H1 (cell line): ENCODE measurements around the gene PPP2R2C. TPM values are rescaled to one million over a fixed set of nuclear protein-coding genes. Genes with fewer than 3 reads are reported as not detected.

Experiments used
- CTCF ChIA-PET: fragments of 300-600 bp; sonication (Branson Sonifier 250); formaldehyde crosslinking; loops from one replicate; lab custom pipeline; 2021; ENCODE audit not compliant: partially characterized antibody; lab: Charles Lee
- POLR2A ChIA-PET: fragments of 300-600 bp; sonication (Branson Sonifier 250); formaldehyde crosslinking; loops from one replicate; lab custom pipeline; 2021; ENCODE audit warnings: inconsistent platforms; ENCODE audit not compliant: partially characterized antibody; lab: Charles Lee
- DNase-seq, 2 experiments: peaks; one replicate each; pipeline versions ENCODE4 v3.0.0 to v3.0.0-alpha.2; 2010 to 2022; ENCODE audit warnings: low spot score in 2 of 2, low read depth in 1 of 2, mixed read lengths in 1 of 2
- FAIRE-seq: peaks from 2 replicates; lab custom pipeline; 2011; peaks lifted over from hg19 to GRCh38; lab: Jason Lieb, UNC
- H2AFZ ChIP-seq: 2 replicates; pipeline ENCODE4 v1.8.1; 2012; ENCODE audit warnings: low read length, inconsistent platforms
- H2AK5ac ChIP-seq: 2 replicates; pipeline ENCODE4 v1.6.1; 2013; ENCODE audit warnings: low read depth, low read length
- H2BK120ac ChIP-seq: replicated peaks from 2 replicates; pipeline ENCODE3; 2013; ENCODE audit warnings: low read depth, low read length, inconsistent platforms
- H2BK12ac ChIP-seq: 2 replicates; pipeline ENCODE4 v1.6.1; 2013; ENCODE audit warnings: low read depth, low read length
- H2BK15ac ChIP-seq: 2 replicates; pipeline ENCODE4 v1.6.1; 2013; ENCODE audit warnings: low read length
- H2BK20ac ChIP-seq: 2 replicates; pipeline ENCODE4 v1.6.1; 2013; ENCODE audit warnings: low read length
- H2BK5ac ChIP-seq: 2 replicates; pipeline ENCODE4 v1.6.1; 2013; ENCODE audit warnings: low read depth, low read length
- H3K14ac ChIP-seq: 2 replicates; pipeline ENCODE4 v1.6.1; 2013; ENCODE audit warnings: inconsistent platforms; ENCODE audit not compliant: insufficient read length
- H3K18ac ChIP-seq: 2 replicates; pipeline ENCODE4 v1.6.1; 2013; ENCODE audit warnings: low read length; ENCODE audit errors: extremely low read depth
- H3K23ac ChIP-seq: 2 replicates; pipeline ENCODE4 v1.6.1; 2013; ENCODE audit warnings: inconsistent platforms; ENCODE audit not compliant: insufficient read length
- H3K23me2 ChIP-seq: 2 replicates; pipeline ENCODE4 v1.6.1; 2013; ENCODE audit warnings: low read depth, low read length
- H3K27ac ChIP-seq: 2 replicates; pipeline ENCODE4 v1.6.1; 2011; ENCODE audit warnings: low read depth, low read length, inconsistent platforms
- H3K27me3 ChIP-seq, 4 experiments: replicated peaks in 1 of 4; 1 replicate in 1 of 4; 2 replicates in 3 of 4; pipeline versions ENCODE4 v1.6.1 to v1.8.1; 2011 to 2013; ENCODE audit warnings: low read length in 3 of 4, mild to moderate bottlenecking in 3 of 4, inconsistent platforms in 2 of 4, mixed read lengths in 2 of 4, moderate library complexity in 1 of 4; ENCODE audit not compliant: control insufficient read depth in 3 of 4, insufficient read depth in 3 of 4; ENCODE audit errors: extremely low read depth in 1 of 4
- H3K36me3 ChIP-seq, 4 experiments: 2 replicates each; pipeline versions ENCODE4 v1.6.1 to v1.8.1; 2011 to 2013; ENCODE audit warnings: mild to moderate bottlenecking in 4 of 4, low read length in 3 of 4, moderate library complexity in 2 of 4, control low read depth in 1 of 4, inconsistent platforms in 1 of 4; ENCODE audit not compliant: insufficient read depth in 4 of 4, control insufficient read depth in 2 of 4
- H3K4ac ChIP-seq: replicated peaks from 2 replicates; pipeline ENCODE3; 2013; ENCODE audit warnings: low read length, low read depth, mixed read lengths, inconsistent platforms; ENCODE audit not compliant: insufficient read length
- H3K4me1 ChIP-seq, 4 experiments: replicated peaks in 1 of 4; 1 replicate in 1 of 4; 2 replicates in 3 of 4; pipeline versions ENCODE4 v1.6.1 to v1.8.1; 2011 to 2013; ENCODE audit warnings: low read length in 3 of 4, inconsistent platforms in 2 of 4, mixed read lengths in 1 of 4; ENCODE audit not compliant: insufficient read depth in 4 of 4, control insufficient read depth in 3 of 4
- H3K4me2 ChIP-seq, 2 experiments: 2 replicates each; pipeline versions ENCODE4 v1.6.1 to v1.8.1; 2011 to 2013; ENCODE audit warnings: low read depth in 2 of 2, low read length in 2 of 2, control low read depth in 1 of 2, inconsistent platforms in 1 of 2, mild to moderate bottlenecking in 1 of 2; ENCODE audit not compliant: insufficient read depth in 1 of 2
- H3K4me3 ChIP-seq, 4 experiments: fragments of 200-600, 300-600 bp in 1 of 4; sonication (generic), shearing (Covaris generic), sonication (Bioruptor Twin) in 1 of 4; 2 replicates each; pipeline versions ENCODE4 v1.5.1 to v1.8.1; 2011 to 2016; ENCODE audit warnings: low read length in 4 of 4, low read depth in 3 of 4, control low read depth in 2 of 4, inconsistent platforms in 2 of 4, mild to moderate bottlenecking in 2 of 4, mixed read lengths in 1 of 4, moderate library complexity in 1 of 4; ENCODE audit not compliant: insufficient read depth in 2 of 4; ENCODE audit errors: extremely low read depth in 1 of 4
- H3K56ac ChIP-seq: replicated peaks from 2 replicates; pipeline ENCODE3; 2013; ENCODE audit warnings: low read depth, mild to moderate bottlenecking, mixed read lengths, low read length, inconsistent platforms; ENCODE audit not compliant: insufficient read length
- H3K79me1 ChIP-seq: 2 replicates; pipeline ENCODE4 v1.6.1; 2013; ENCODE audit warnings: low read depth, low read length, control low read depth
- H3K79me2 ChIP-seq, 2 experiments: 2 replicates each; pipeline versions ENCODE4 v1.6.1 to v1.8.1; 2012 to 2013; ENCODE audit warnings: low read length in 2 of 2, mild to moderate bottlenecking in 2 of 2, inconsistent platforms in 1 of 2; ENCODE audit not compliant: insufficient read depth in 2 of 2, control insufficient read depth in 1 of 2
- H3K9ac ChIP-seq, 4 experiments: replicated peaks in 1 of 4; 1 replicate in 1 of 4; 2 replicates in 3 of 4; pipeline versions ENCODE4 v1.6.1 to v1.8.1; 2011 to 2013; ENCODE audit warnings: low read depth in 3 of 4, low read length in 3 of 4, control low read depth in 2 of 4, mild to moderate bottlenecking in 2 of 4, moderate library complexity in 2 of 4, inconsistent platforms in 1 of 4; ENCODE audit errors: extremely low read depth in 1 of 4
- H3K9me3 ChIP-seq, 2 experiments: 2 replicates each; pipeline versions ENCODE4 v1.6.1 to v1.8.1; 2012 to 2013; ENCODE audit warnings: mild to moderate bottlenecking in 2 of 2, moderate library complexity in 2 of 2, control low read depth in 1 of 2, inconsistent platforms in 1 of 2, low read depth in 1 of 2, low read length in 1 of 2, mixed read lengths in 1 of 2; ENCODE audit not compliant: insufficient read depth in 2 of 2
- H4K20me1 ChIP-seq, 2 experiments: replicated peaks in 1 of 2; 2 replicates each; pipeline versions ENCODE3 to v1.8.1; 2011 to 2013; ENCODE audit warnings: inconsistent platforms in 2 of 2, low read length in 2 of 2, mild to moderate bottlenecking in 1 of 2; ENCODE audit not compliant: insufficient read depth in 2 of 2, control insufficient read depth in 1 of 2
- H4K5ac ChIP-seq: 2 replicates; pipeline ENCODE4 v1.6.1; 2013; ENCODE audit warnings: low read length, low read depth, mixed read lengths, inconsistent platforms; ENCODE audit not compliant: insufficient read length
- H4K8ac ChIP-seq: 2 replicates; pipeline ENCODE4 v1.8.0; 2013; ENCODE audit warnings: mild to moderate bottlenecking, moderate library complexity, low read length, inconsistent platforms; ENCODE audit not compliant: insufficient read depth; ENCODE audit errors: extremely low read depth
- H4K91ac ChIP-seq: replicated peaks from 2 replicates; pipeline ENCODE3; 2013; ENCODE audit warnings: low read length, mixed read lengths, inconsistent platforms; ENCODE audit not compliant: insufficient read length
- ASH2L ChIP-seq: fragments of 200-600, 300-600 bp; sonication (generic); IDR thresholded peaks from one replicate; pipeline ENCODE4 v1.7.1; 2017; ENCODE audit warnings: low read length
- ATF3 ChIP-seq: IDR thresholded peaks from 2 replicates; pipeline ENCODE4 v1.6.1; 2011; ENCODE audit warnings: low read depth, mild to moderate bottlenecking, low read length; ENCODE audit not compliant: insufficient read depth
- BCL11A ChIP-seq, 2 experiments: IDR thresholded peaks; one replicate each; pipeline ENCODE4 v1.6.1; 2011; ENCODE audit warnings: low read depth in 2 of 2, low read length in 2 of 2, mild to moderate bottlenecking in 2 of 2
- JUN ChIP-seq: IDR thresholded peaks from 2 replicates; pipeline ENCODE4 v1.6.1; 2011; ENCODE audit warnings: low read depth, mild to moderate bottlenecking, improper control_type of control experiment, low read length
- KDM5A ChIP-seq: fragments of 200-600 bp; IDR thresholded peaks from 2 replicates; pipeline ENCODE4 v1.7.1; 2012; ENCODE audit warnings: mild to moderate bottlenecking, low read length, inconsistent platforms, mixed read lengths
- NRF1 ChIP-seq: IDR thresholded peaks from 2 replicates; pipeline ENCODE4 v1.6.1; 2011; ENCODE audit warnings: mild to moderate bottlenecking, low read depth, low read length, improper control_type of control experiment
- POLR2A ChIP-seq, 2 experiments: IDR thresholded peaks; 1 replicate in 1 of 2; 2 replicates in 1 of 2; pipeline ENCODE4 v1.6.1; 2011; ENCODE audit warnings: low read depth in 2 of 2, low read length in 2 of 2, mild to moderate bottlenecking in 2 of 2; ENCODE audit errors: control extremely low read depth in 1 of 2
- POLR2AphosphoS5 ChIP-seq: IDR thresholded peaks from 2 replicates; pipeline ENCODE4 v1.6.1; 2011; ENCODE audit warnings: low read depth, low read length
- SAP30 ChIP-seq: fragments of 300-600 bp; sonication (generic); IDR thresholded peaks from 2 replicates; pipeline ENCODE4 v1.7.1; 2012; ENCODE audit warnings: low read length, moderate library complexity, mild to moderate bottlenecking, inconsistent platforms; ENCODE audit not compliant: insufficient read depth, insufficient replicate concordance
- SIRT6 ChIP-seq: IDR thresholded peaks from one replicate; pipeline ENCODE4 v1.7.1; 2012; ENCODE audit warnings: low read length, inconsistent platforms
- SP1 ChIP-seq: IDR thresholded peaks from 2 replicates; pipeline ENCODE4 v1.6.1; 2011; ENCODE audit warnings: low read depth, low read length
- USF2 ChIP-seq: IDR thresholded peaks from 2 replicates; pipeline ENCODE4 v1.6.1; 2011; ENCODE audit warnings: low read length, improper control_type of control experiment
- YY1 ChIP-seq: IDR thresholded peaks from 2 replicates; pipeline ENCODE4 v1.6.1; 2011; ENCODE audit warnings: low read depth, mild to moderate bottlenecking, low read length
- WGBS, 2 experiments: shearing (Covaris generic) in 1 of 2; methylation state at CpG; one replicate each; pipeline versions ENCODE4 v1.1.6 to v1.1.7; 2013 to 2015; ENCODE audit warnings: low lambda C conversion rate in 2 of 2, mixed read lengths in 2 of 2, inconsistent platforms in 1 of 2, low coverage in 1 of 2, missing lambda C conversion rate in 1 of 2; ENCODE audit not compliant: insufficient replicate concordance in 2 of 2, insufficient coverage in 1 of 2, insufficient read length in 1 of 2; ENCODE audit errors: extremely low coverage in 1 of 2, missing lambda C conversion rate in 1 of 2; 5-methylcytosine and 5-hydroxymethylcytosine counted together
- polyA plus RNA-seq, 7 experiments: library from polyadenylated mRNA; depleted of rRNA in 3 of 7; stranded (reverse) in 5 of 7; unstranded in 2 of 7; fragments of >200 nt in 5 of 7; fragments of 200-250 nt in 2 of 7; gene quantifications; 1 replicate in 5 of 7; 2 replicates in 1 of 7; 4 replicates in 1 of 7; pipeline versions ENCODE4 v1.2.1 to v1.2.3, GENCODE V29; 2011 to 2013; ENCODE audit warnings: missing spikeins in 2 of 7, mixed read lengths in 2 of 7
- total RNA-seq: library from RNA; stranded (reverse); fragmentation: NEBNext Ultra II Directional; extraction: Animal tissue kit (Norgen Biotek cat#: 25700); gene quantifications from 2 replicates; pipeline ENCODE4 v1.2.1, GENCODE V29; 2021

The PPP2R2C gene
- total and polyA plus RNA-seq, 2 of the 8 experiments (the other 6 are each of a cell fraction or from before 2014, with no cell fraction given), result 6.4 TPM

- H3K9me3 ChIP-seq, result no peaks in the 10 kb centered on the region
- H3K14ac ChIP-seq, result no peak overlapping the region
- no peak overlapping the region for H3K56ac ChIP-seq
- H4K91ac ChIP-seq, result no peak overlapping the region
- CTCF ChIA-PET, result interaction anchor here (0.6 to 37.7 kb wide), 9 partner anchors 10 to 251 kb away, joined by 3 to 908 read pairs (median 4); no protein-coding TSS in a partner anchor
- H3K18ac ChIP-seq, result no peak overlapping the region
- no peak overlapping the region for H2BK20ac ChIP-seq
- no peak overlapping the region for H2AK5ac ChIP-seq
- FAIRE-seq (no peak), DNase-seq (no peak)
- H3K23me2 ChIP-seq, result peaks cover 6% of the 10 kb centered on the region; the same call in 1 of the 2 replicates
- no peak overlapping the region for H4K8ac ChIP-seq
- no peaks in the 10 kb centered on the region for H3K36me3 ChIP-seq
- no peak overlapping the region for H2BK12ac ChIP-seq
- peaks cover 4 to 14% of the 10 kb centered on the region in 2 experiments for H4K20me1 ChIP-seq
- peak overlapping the region; percentile 38 to 94 (median 61); a peak in 7 of 8 replicates for H3K4me3 ChIP-seq
- H2BK5ac ChIP-seq, result no peak overlapping the region
- peak overlapping the region; percentile 66 to 93 for H3K4me2 ChIP-seq
- H3K27ac ChIP-seq, result no peak overlapping the region
- POLR2A ChIA-PET, result interaction anchor here (1.4 to 1.9 kb wide), 3 partner anchors 14 to 57 kb away, joined by 3 to 6 read pairs (median 3); no protein-coding TSS in a partner anchor
- WGBS, 2 experiments, result 49% methylated on average over 8 of the region's 8 CpGs; no CpG with 5 or more reads in 1 of the 2 experiments
- H3K23ac ChIP-seq, result no peak overlapping the region
- H3K4ac ChIP-seq, result no peak overlapping the region
- no peak overlapping the region for H4K5ac ChIP-seq
- H3K4me1 ChIP-seq, result peaks cover 4 to 22% (median 11%) of the 10 kb centered on the region in 4 experiments
- H2BK120ac ChIP-seq, result no peak overlapping the region
- no peak overlapping the region for H2BK15ac ChIP-seq
- no peak overlapping the region for H2AFZ ChIP-seq
- H3K9ac ChIP-seq, result peak overlapping the region in 1 of 4 experiments; percentile 51; a peak in 1 of 7 replicates
- peaks cover 0 to 6% of the 10 kb centered on the region in 2 experiments; a peak in 1 of 4 replicates for H3K79me2 ChIP-seq
- peaks cover 0 to 4% (median 0%) of the 10 kb centered on the region in 4 experiments; a peak in 1 of 7 replicates for H3K27me3 ChIP-seq
- H3K79me1 ChIP-seq, result 0 out of 2 replicates have a peak, but pooled peaks cover 2% of the 10 kb centered on the region
- TF ChIP-seq SIRT6 (no peak), ASH2L (no peak), YY1 (no peak), ATF3 (no peak), USF2 (no peak), KDM5A (no peak), POLR2AphosphoS5 (no peak), NRF1 (no peak), POLR2A (IDR thresholded peaks at IDR 0.05; ENCODE audit: control extremely low read depth in 1 of 2, low read depth in 2 of 2, low read length in 2 of 2) (no peak), SP1 (no peak), JUN (no peak), BCL11A (IDR thresholded peaks at IDR 0.05; ENCODE audit: low read depth in 2 of 2, low read length in 2 of 2) (no peak), SAP30 (no peak)
These were observed 201.7 kb downstream of the PPP2R2C start for GRCh38 chr4:6270636-6271121.
